Endothelial cell of umbilical vein (primary cell): ENCODE data around the gene GEN1. TPM values are rescaled to one million over a fixed set of nuclear protein-coding genes. Genes with fewer than 3 reads are reported as not detected.

Experiments used
- BruUV-seq: library from RNA; stranded (reverse); fragments of 400-500 nt; replicated peaks from 2 replicates; lab custom pipeline; 2021; lab: Mats Ljungman, UMichigan
- CTCF ChIA-PET: fragments of 300-600, 350-600 bp; sonication (Branson Sonifier 250); formaldehyde crosslinking; loops from one replicate; lab custom pipeline; 2021; ENCODE audit warnings: antibody characterized with exemption, inconsistent platforms; lab: Charles Lee
- POLR2A ChIA-PET: fragments of 300-600, 350-600 bp; sonication (Branson Sonifier 250); formaldehyde crosslinking; loops from one replicate; lab custom pipeline; 2021; ENCODE audit warnings: antibody characterized with exemption, inconsistent platforms; lab: Charles Lee
- DNase-seq: peaks from one replicate; pipeline ENCODE4 v3.0.0-alpha.2; 2011; ENCODE audit warnings: low read depth, low spot score
- FAIRE-seq: peaks from 2 replicates; lab custom pipeline; 2011; peaks lifted over from hg19 to GRCh38; lab: Jason Lieb, UNC
- H2AFZ ChIP-seq: 2 replicates; pipeline ENCODE4 v1.6.0; 2012; ENCODE audit warnings: low read depth, low read length, control low read depth, inconsistent platforms
- H3K27ac ChIP-seq: 2 replicates; pipeline ENCODE4 v1.5.1; 2011; ENCODE audit warnings: low read depth, mild to moderate bottlenecking, control low read depth, low read length, moderate library complexity; ENCODE audit not compliant: insufficient read depth
- H3K27me3 ChIP-seq, 2 experiments: 2 replicates each; pipeline versions ENCODE4 v1.6.0 to v1.6.1; 2011; ENCODE audit warnings: low read length in 2 of 2, mixed read lengths in 1 of 2; ENCODE audit not compliant: control insufficient read depth in 2 of 2, insufficient read depth in 2 of 2
- H3K36me3 ChIP-seq, 2 experiments: 2 replicates in 1 of 2; 3 replicates in 1 of 2; pipeline ENCODE4 v1.5.1; 2011; ENCODE audit warnings: low read length in 2 of 2, mild to moderate bottlenecking in 1 of 2, moderate library complexity in 1 of 2; ENCODE audit not compliant: control insufficient read depth in 2 of 2, insufficient read depth in 2 of 2; ENCODE audit errors: extremely low read depth in 1 of 2
- H3K4me1 ChIP-seq: 3 replicates; pipeline ENCODE4 v1.5.1; 2011; ENCODE audit warnings: mild to moderate bottlenecking, low read length; ENCODE audit not compliant: control insufficient read depth, insufficient read depth; ENCODE audit errors: extremely low read depth
- H3K4me2 ChIP-seq: 2 replicates; pipeline ENCODE4 v1.6.1; 2011; ENCODE audit warnings: low read length, control low read depth, mixed read lengths; ENCODE audit not compliant: insufficient read depth
- H3K4me3 ChIP-seq, 3 experiments: fragments of 200-600 bp in 1 of 3; sonication (generic), shearing (Covaris generic) in 1 of 3; replicated peaks in 1 of 3; 2 replicates each; pipeline ENCODE4 v1.5.1; 2011 to 2016; ENCODE audit warnings: control low read depth in 3 of 3, low read length in 3 of 3, mild to moderate bottlenecking in 2 of 3, inconsistent platforms in 1 of 3, low read depth in 1 of 3, moderate library complexity in 1 of 3; ENCODE audit not compliant: insufficient read depth in 1 of 3
- H3K79me2 ChIP-seq: 2 replicates; pipeline ENCODE4 v1.6.0; 2012; ENCODE audit warnings: low read length, inconsistent platforms; ENCODE audit not compliant: control insufficient read depth, insufficient read depth
- H3K9ac ChIP-seq: replicated peaks from 2 replicates; pipeline ENCODE3; 2011; ENCODE audit warnings: low read length, control low read depth; ENCODE audit not compliant: insufficient read depth; ENCODE audit errors: extremely low read depth
- H3K9me1 ChIP-seq: replicated peaks from 3 replicates; pipeline ENCODE4 v1.6.0; 2011; ENCODE audit warnings: mild to moderate bottlenecking, low read length; ENCODE audit not compliant: control insufficient read depth, insufficient read depth; ENCODE audit errors: extremely low read depth
- H3K9me3 ChIP-seq: replicated peaks from 2 replicates; pipeline ENCODE4 v1.5.1; 2012; ENCODE audit warnings: low read length, inconsistent platforms; ENCODE audit not compliant: control insufficient read depth, insufficient read depth
- H4K20me1 ChIP-seq: replicated peaks from 2 replicates; pipeline ENCODE3; 2011; ENCODE audit warnings: mild to moderate bottlenecking, low read length; ENCODE audit not compliant: control insufficient read depth, insufficient read depth; ENCODE audit errors: extremely low read depth
- CTCF ChIP-seq, 2 donors: IDR thresholded peaks; 1 replicate in 1 of 2; 2 replicates in 1 of 2; pipeline ENCODE4 v1.5.1; 2011; ENCODE audit warnings: low read length in 2 of 2, mild to moderate bottlenecking in 2 of 2, moderate library complexity in 2 of 2, control low read depth in 1 of 2, inconsistent platforms in 1 of 2, low read depth in 1 of 2; ENCODE audit not compliant: insufficient read depth in 1 of 2; ENCODE audit errors: extremely low read depth in 1 of 2
- EZH2 ChIP-seq: IDR thresholded peaks from 2 replicates; pipeline ENCODE4 v1.6.1; 2012; ENCODE audit warnings: borderline replicate concordance, low read depth, mild to moderate bottlenecking, moderate library complexity, low read length, inconsistent platforms; ENCODE audit not compliant: severe bottlenecking
- FOS ChIP-seq: IDR thresholded peaks from 2 replicates; pipeline ENCODE4 v1.6.1; 2011; ENCODE audit warnings: mild to moderate bottlenecking, low read length, moderate library complexity, borderline replicate concordance; ENCODE audit not compliant: insufficient read depth
- GATA2 ChIP-seq: IDR thresholded peaks from 2 replicates; pipeline ENCODE4 v1.7.0; 2011; ENCODE audit warnings: low read depth, mild to moderate bottlenecking, moderate library complexity, mixed read lengths, low read length; ENCODE audit not compliant: insufficient read length, insufficient read depth
- MAX ChIP-seq: IDR thresholded peaks from 2 replicates; pipeline ENCODE4 v1.6.1; 2011; ENCODE audit not compliant: insufficient read depth, insufficient read length
- MYC ChIP-seq: IDR thresholded peaks from one replicate; pipeline ENCODE4 v1.6.1; 2011; ENCODE audit warnings: mild to moderate bottlenecking, low read depth, low read length
- POLR2A ChIP-seq: IDR thresholded peaks from 2 replicates; pipeline ENCODE4 v1.6.1; 2012; ENCODE audit warnings: low read depth, mild to moderate bottlenecking, control low read depth, low read length
- POLR2AphosphoS5 ChIP-seq: IDR thresholded peaks from 2 replicates; pipeline ENCODE4 v1.6.1; 2012; ENCODE audit warnings: low read depth, mild to moderate bottlenecking, control low read depth, low read length, moderate library complexity; ENCODE audit not compliant: insufficient read depth
- dilution Hi-C: fragments of 300-500 bp; cut with MboI; formaldehyde crosslinking; loops from one replicate; pipeline ENCODE4 v1.15.0; 2019; ENCODE audit warnings: low sequenced_read_pairs; ENCODE audit not compliant: extremely low pct_ligation_motif_present
- intact Hi-C: fragments of 100-400 bp; cut with micrococcal nuclease; formaldehyde crosslinking; loops from one replicate; pipeline ENCODE4 v1.10.0; 2022
- polyA plus RNA-seq, 4 experiments: library from polyadenylated mRNA; depleted of rRNA in 3 of 4; stranded (reverse) in 3 of 4; unstranded in 1 of 4; fragments of >200 nt; gene quantifications; 2 replicates each; pipeline versions ENCODE4 v1.2.1 to v1.2.3, GENCODE V29; 2011 to 2012; ENCODE audit warnings: missing spikeins in 1 of 4
- total RNA-seq: library from RNA; stranded (reverse); gene quantifications from 2 replicates; pipeline ENCODE4 v1.2.3, GENCODE V29; 2021

The GEN1 gene
- total and polyA plus RNA-seq, 2 donors (not counting 3 experiments of a cell fraction or from before 2014, with no cell fraction given) = 8.1 to 29.6 TPM

GRCh38 chr2:17818235-17818815 is 64.4 kb downstream of the GEN1 start:
- FAIRE-seq (no peak), DNase-seq (no peak)
- no TSS peak for BruUV-seq
- no peak for TF ChIP-seq POLR2AphosphoS5
- no peak for TF ChIP-seq CTCF (IDR thresholded peaks at IDR 0.05; ENCODE audit: extremely low read depth in 1 of 2, insufficient read depth in 1 of 2, low read depth in 1 of 2, low read length in 2 of 2)
- no peak for TF ChIP-seq MAX
- TF ChIP-seq EZH2 = no peak
- no peak for TF ChIP-seq POLR2A
- TF ChIP-seq GATA2 = no peak
- no peak for TF ChIP-seq MYC
- TF ChIP-seq FOS = no peak
- Histone ChIP-seq H3K36me3 (no peaks in the 10 kb centered on the region), H3K4me3 (no peak overlapping the region), H3K9me1 (no peaks in the 10 kb centered on the region), H3K9ac (no peak overlapping the region), H4K20me1 (no peaks in the 10 kb centered on the region), H3K27me3 (peaks cover 0 to 4% of the 10 kb centered on the region in 2 experiments), H3K27ac (no peak overlapping the region), H2AFZ (no peak overlapping the region), H3K9me3 (no peaks in the 10 kb centered on the region), H3K4me2 (no peak overlapping the region), H3K79me2 (no peaks in the 10 kb centered on the region), H3K4me1 (peaks cover 2% of the 10 kb centered on the region)
- POLR2A ChIA-PET = no interaction called here
- CTCF ChIA-PET = no interaction called here
- dilution Hi-C loops (no loop called here), intact Hi-C loops (no loop called here)
